H9 (cell line): Measurements from ENCODE around the gene CBLB. TPM values are rescaled to one million over a fixed set of nuclear protein-coding genes. Genes with fewer than 3 reads are reported as not detected.

Experiments
- DNase-seq: peaks from one replicate; pipeline ENCODE4 v3.0.0-alpha.2; 2017
- H2AFZ ChIP-seq: one replicate; pipeline ENCODE4 v1.6.1; 2013; ENCODE audit warnings: mild to moderate bottlenecking, low read length, control low read depth, moderate library complexity
- H2AK5ac ChIP-seq: 2 replicates; pipeline ENCODE4 v1.6.1; 2013; ENCODE audit warnings: low read length, control low read depth, mixed read lengths; ENCODE audit not compliant: insufficient read length
- H2BK120ac ChIP-seq: one replicate; pipeline ENCODE4 v1.6.1; 2013; ENCODE audit warnings: low read depth, mild to moderate bottlenecking, low read length, control low read depth, inconsistent platforms; ENCODE audit not compliant: poor library complexity, severe bottlenecking
- H2BK12ac ChIP-seq: 2 replicates; pipeline ENCODE4 v1.6.1; 2013; ENCODE audit warnings: low read length, control low read depth, mixed read lengths, low read depth; ENCODE audit not compliant: insufficient read length
- H2BK15ac ChIP-seq: 2 replicates; pipeline ENCODE4 v1.6.1; 2013; ENCODE audit warnings: low read depth, low read length, control low read depth
- H2BK20ac ChIP-seq: one replicate; pipeline ENCODE4 v1.6.1; 2013; ENCODE audit warnings: low read depth, mild to moderate bottlenecking, low read length, control low read depth, inconsistent platforms; ENCODE audit not compliant: poor library complexity, severe bottlenecking
- H2BK5ac ChIP-seq: 2 replicates; pipeline ENCODE4 v1.6.1; 2013; ENCODE audit warnings: low read length, control low read depth, mixed read lengths; ENCODE audit not compliant: insufficient read length
- H3K14ac ChIP-seq: 2 replicates; pipeline ENCODE4 v1.6.1; 2013; ENCODE audit warnings: low read length, control low read depth; ENCODE audit not compliant: insufficient read depth
- H3K18ac ChIP-seq: 2 replicates; pipeline ENCODE4 v1.6.1; 2013; ENCODE audit warnings: low read depth, mild to moderate bottlenecking, mixed read lengths, low read length, control low read depth; ENCODE audit not compliant: insufficient read length
- H3K23ac ChIP-seq: 2 replicates; pipeline ENCODE4 v1.6.1; 2013; ENCODE audit warnings: low read length, control low read depth, mixed read lengths, low read depth; ENCODE audit not compliant: insufficient read length
- H3K23me2 ChIP-seq: 2 replicates; pipeline ENCODE4 v1.6.1; 2013; ENCODE audit warnings: low read depth, mild to moderate bottlenecking, mixed read lengths, low read length, control low read depth; ENCODE audit not compliant: insufficient read length, poor library complexity, severe bottlenecking
- H3K27ac ChIP-seq: 2 replicates; pipeline ENCODE4 v1.5.1; 2013; ENCODE audit warnings: low read length, control low read depth, mixed read lengths, low read depth; ENCODE audit not compliant: insufficient read length
- H3K27me3 ChIP-seq: 2 replicates; pipeline ENCODE4 v1.6.1; 2013; ENCODE audit warnings: low read length, control low read depth, inconsistent platforms; ENCODE audit not compliant: insufficient read depth
- H3K4ac ChIP-seq: 2 replicates; pipeline ENCODE4 v1.6.1; 2013; ENCODE audit warnings: low read depth, mild to moderate bottlenecking, control low read depth, inconsistent platforms, low read length, moderate library complexity
- H3K4me1 ChIP-seq: 2 replicates; pipeline ENCODE4 v1.6.1; 2013; ENCODE audit warnings: low read length, control low read depth, inconsistent platforms; ENCODE audit not compliant: insufficient read depth
- H3K4me2 ChIP-seq: 2 replicates; pipeline ENCODE4 v1.6.1; 2013; ENCODE audit warnings: low read length, control low read depth, mixed read lengths; ENCODE audit not compliant: insufficient read length, insufficient read depth
- H3K56ac ChIP-seq: 2 replicates; pipeline ENCODE4 v1.6.1; 2013; ENCODE audit warnings: low read depth, mild to moderate bottlenecking, mixed read lengths, low read length, control low read depth; ENCODE audit not compliant: insufficient read length
- H3K79me1 ChIP-seq: 2 replicates; pipeline ENCODE4 v1.6.1; 2013; ENCODE audit warnings: low read depth, mild to moderate bottlenecking, moderate library complexity, low read length, control low read depth, inconsistent platforms; ENCODE audit not compliant: insufficient read depth, poor library complexity, severe bottlenecking
- H3K79me2 ChIP-seq: 2 replicates; pipeline ENCODE4 v1.6.1; 2013; ENCODE audit warnings: low read length, control low read depth, inconsistent platforms; ENCODE audit not compliant: insufficient read depth
- H3K9ac ChIP-seq: 2 replicates; pipeline ENCODE4 v1.6.1; 2013; ENCODE audit warnings: low read length, control low read depth, mixed read lengths; ENCODE audit not compliant: insufficient read length; ENCODE audit errors: extremely low read depth
- H3K9me3 ChIP-seq: one replicate; pipeline ENCODE4 v1.6.1; 2013; ENCODE audit warnings: low read depth, low read length, inconsistent platforms; ENCODE audit not compliant: control insufficient read depth
- H3T11ph ChIP-seq: one replicate; pipeline ENCODE4 v1.6.1; 2013; ENCODE audit warnings: mild to moderate bottlenecking, low read length, control low read depth, inconsistent platforms
- H4K20me1 ChIP-seq: one replicate; pipeline ENCODE4 v1.6.1; 2013; ENCODE audit not compliant: control insufficient read depth, insufficient read length, insufficient read depth
- H4K5ac ChIP-seq: 2 replicates; pipeline ENCODE4 v1.6.1; 2013; ENCODE audit warnings: low read depth, mild to moderate bottlenecking, mixed read lengths, low read length, control low read depth; ENCODE audit not compliant: insufficient read length
- H4K8ac ChIP-seq: replicated peaks from 2 replicates; pipeline ENCODE4 v1.6.1; 2013; ENCODE audit warnings: low read length, control low read depth, mixed read lengths, low read depth; ENCODE audit not compliant: insufficient read length
- H4K91ac ChIP-seq: 2 replicates; pipeline ENCODE4 v1.6.1; 2013; ENCODE audit warnings: low read depth, mild to moderate bottlenecking, moderate library complexity, mixed read lengths, low read length, control low read depth; ENCODE audit not compliant: insufficient read length
- H3K27ac Mint-ChIP-seq, 3 experiments: 2 replicates in 2 of 3; 3 replicates in 1 of 3; pipeline ENCODE4 v1.8.0; 2020 to 2021; ENCODE audit warnings: mixed read lengths in 3 of 3, mild to moderate bottlenecking in 1 of 3, moderate library complexity in 1 of 3
- H3K27me3 Mint-ChIP-seq: 2 replicates; pipeline ENCODE4 v1.8.0; 2021; ENCODE audit warnings: low read depth, mild to moderate bottlenecking, moderate library complexity, mixed read lengths
- H3K36me3 Mint-ChIP-seq, 3 experiments: 2 replicates in 2 of 3; 3 replicates in 1 of 3; pipeline ENCODE4 v1.8.0; 2020 to 2021; ENCODE audit warnings: low read depth in 3 of 3, mixed read lengths in 3 of 3; ENCODE audit not compliant: insufficient read depth in 1 of 3
- H3K4me1 Mint-ChIP-seq, 2 experiments: 2 replicates each; pipeline ENCODE4 v1.8.0; 2020; ENCODE audit warnings: mixed read lengths in 2 of 2
- H3K4me3 Mint-ChIP-seq, 2 experiments: 2 replicates in 1 of 2; 3 replicates in 1 of 2; pipeline ENCODE4 v1.8.0; 2020 to 2021; ENCODE audit warnings: mild to moderate bottlenecking in 2 of 2, mixed read lengths in 2 of 2, moderate library complexity in 1 of 2
- H3K9me3 Mint-ChIP-seq, 2 experiments: 2 replicates in 1 of 2; 3 replicates in 1 of 2; pipeline ENCODE4 v1.8.0; 2020; ENCODE audit warnings: mild to moderate bottlenecking in 2 of 2, mixed read lengths in 2 of 2, moderate library complexity in 1 of 2
- WGBS: extraction: QIAGEN DNeasy Blood & Tissue Kit; methylation state at CpG from one replicate; pipeline ENCODE4 v1.1.7; 2013; ENCODE audit warnings: missing lambda C conversion rate, low lambda C conversion rate, mixed read lengths; ENCODE audit not compliant: insufficient read length; ENCODE audit errors: extremely low coverage; 5-methylcytosine and 5-hydroxymethylcytosine counted together
- total RNA-seq: library from RNA; stranded (reverse); gene quantifications from 2 replicates; pipeline ENCODE4 v1.2.1, GENCODE V29; 2021
- TF ChIP-seq, protein P1 (sequence below): fragments of 200-600 bp; sonication (generic); conservative IDR thresholded peaks from 3 replicates; pipeline ENCODE4 v1.8.0; 2021; ENCODE audit warnings: antibody characterized with exemption, mild to moderate bottlenecking

The CBLB gene
- total RNA-seq, 1 experiment from 2014 or later, result 25.7 TPM

DNA sequence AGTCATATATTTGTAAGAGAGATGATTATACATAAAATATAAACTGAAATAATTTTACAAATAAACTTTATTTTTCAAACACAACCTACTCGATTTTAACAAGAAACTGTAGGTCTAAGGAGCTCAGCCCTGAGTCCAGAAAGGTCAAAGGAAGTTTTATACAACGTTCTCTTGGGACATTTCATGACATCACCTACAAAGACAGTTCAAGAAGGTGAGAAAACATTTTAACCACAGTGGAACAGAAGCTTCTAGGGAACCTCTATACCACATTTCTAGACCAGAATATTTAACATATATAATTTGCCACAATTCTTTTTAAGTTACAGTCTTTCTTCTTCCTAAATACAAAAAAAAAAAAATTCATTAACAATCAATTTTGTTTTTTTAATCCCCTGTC is 40.1 kb downstream of the CBLB start:
- Histone ChIP-seq H4K8ac (no peak overlapping the region), H3K23me2 (no peaks in the 10 kb centered on the region), H3K9me3 (no peaks in the 10 kb centered on the region), H2AFZ (no peak overlapping the region), H3K18ac (no peak overlapping the region), H4K91ac (no peak overlapping the region), H3T11ph (no peak overlapping the region), H2BK20ac (no peak overlapping the region), H3K14ac (no peak overlapping the region), H3K4ac (no peak overlapping the region), H3K79me1 (no peaks in the 10 kb centered on the region), H3K56ac (no peak overlapping the region), H3K79me2 (peaks cover 1% of the 10 kb centered on the region; the same call in 1 of the 2 replicates), H3K4me1 (no peaks in the 10 kb centered on the region), H4K20me1 (no peaks in the 10 kb centered on the region), H3K27me3 (no peaks in the 10 kb centered on the region), H2BK120ac (no peak overlapping the region), H4K5ac (no peak overlapping the region), H2BK15ac (no peak overlapping the region), H3K4me2 (no peak overlapping the region), H2BK12ac (no peak overlapping the region), H2AK5ac (no peak overlapping the region), H3K9ac (no peak overlapping the region), H3K27ac (no peak overlapping the region), H3K23ac (no peak overlapping the region), H2BK5ac (no peak overlapping the region)
- DNase-seq, result no peak
- WGBS, result no CpG with 5 or more reads among the region's 2 CpGs
- Mint-ChIP-seq H3K4me1 (peaks cover 8 to 13% of the 10 kb centered on the region in 2 experiments), H3K4me3 (no peak overlapping the region), H3K9me3 (no peaks in the 10 kb centered on the region), H3K36me3 (peaks cover 2 to 9% (median 3%) of the 10 kb centered on the region in 3 experiments; a peak in 5 of 7 replicates), H3K27me3 (no peaks in the 10 kb centered on the region), H3K27ac (no peak overlapping the region)
- TF ChIP-seq, protein P1, sequence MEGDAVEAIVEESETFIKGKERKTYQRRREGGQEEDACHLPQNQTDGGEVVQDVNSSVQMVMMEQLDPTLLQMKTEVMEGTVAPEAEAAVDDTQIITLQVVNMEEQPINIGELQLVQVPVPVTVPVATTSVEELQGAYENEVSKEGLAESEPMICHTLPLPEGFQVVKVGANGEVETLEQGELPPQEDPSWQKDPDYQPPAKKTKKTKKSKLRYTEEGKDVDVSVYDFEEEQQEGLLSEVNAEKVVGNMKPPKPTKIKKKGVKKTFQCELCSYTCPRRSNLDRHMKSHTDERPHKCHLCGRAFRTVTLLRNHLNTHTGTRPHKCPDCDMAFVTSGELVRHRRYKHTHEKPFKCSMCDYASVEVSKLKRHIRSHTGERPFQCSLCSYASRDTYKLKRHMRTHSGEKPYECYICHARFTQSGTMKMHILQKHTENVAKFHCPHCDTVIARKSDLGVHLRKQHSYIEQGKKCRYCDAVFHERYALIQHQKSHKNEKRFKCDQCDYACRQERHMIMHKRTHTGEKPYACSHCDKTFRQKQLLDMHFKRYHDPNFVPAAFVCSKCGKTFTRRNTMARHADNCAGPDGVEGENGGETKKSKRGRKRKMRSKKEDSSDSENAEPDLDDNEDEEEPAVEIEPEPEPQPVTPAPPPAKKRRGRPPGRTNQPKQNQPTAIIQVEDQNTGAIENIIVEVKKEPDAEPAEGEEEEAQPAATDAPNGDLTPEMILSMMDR, result no peak
